Measurements from ENCODE around the gene EXOSC10.

Gene EXOSC10

GRCh38 chr1:11132563-11133293 lies 33.1 kb upstream of the EXOSC10 start:
- POLR2A ChIA-PET = interaction anchor here (0.6 kb wide), 1 partner anchor 29 kb away, joined by 3 read pairs; no protein-coding TSS in a partner anchor
- CTCF ChIA-PET = interaction anchor here (0.8 kb wide), 1 partner anchor 512 kb away, joined by 3 read pairs; no protein-coding TSS in a partner anchor
- TF ChIP-seq NFRKB (IDR thresholded peaks at IDR 0.05) (no peak), FOXM1 (IDR thresholded peaks at IDR 0.05; ENCODE audit: borderline replicate concordance) (no peak), CTBP1 (IDR thresholded peaks at IDR 0.05; ENCODE audit: borderline replicate concordance) (no peak), FOXA1 (IDR thresholded peaks at IDR 0.05) (no peak), BHLHE40 (IDR thresholded peaks at IDR 0.05; ENCODE audit: borderline replicate concordance) (no peak), SUZ12 (IDR thresholded peaks at IDR 0.05) (no peak), LEF1 (IDR thresholded peaks at IDR 0.05; ENCODE audit: borderline replicate concordance) (no peak), FOXK2 (IDR thresholded peaks at IDR 0.05) (no peak), TARDBP (IDR thresholded peaks at IDR 0.05) (no peak), HDGF (IDR thresholded peaks at IDR 0.05; ENCODE audit: borderline replicate concordance) (no peak), L3MBTL2 (conservative IDR thresholded peaks at IDR 0.05) (no peak), PKNOX1 (IDR thresholded peaks at IDR 0.05) (no peak), ELF4 (IDR thresholded peaks at IDR 0.05) (no peak), SP1 (IDR thresholded peaks at IDR 0.05) (no peak), ARNT (IDR thresholded peaks at IDR 0.05) (no peak), ZNF384 (IDR thresholded peaks at IDR 0.05) (no peak)
- no peak for DNase-seq (ENCODE audit: extremely low spot score)

- TF ChIP-seq FOXK2 (IDR thresholded peaks at IDR 0.05) = no peak
- no peak for TF ChIP-seq HDGF (IDR thresholded peaks at IDR 0.05; ENCODE audit: borderline replicate concordance)
- TF ChIP-seq CTBP1 (IDR thresholded peaks at IDR 0.05; ENCODE audit: borderline replicate concordance) = no peak
- TF ChIP-seq L3MBTL2 (conservative IDR thresholded peaks at IDR 0.05) = no peak
- no peak for TF ChIP-seq PKNOX1 (IDR thresholded peaks at IDR 0.05)
- no peak for TF ChIP-seq FOXM1 (IDR thresholded peaks at IDR 0.05; ENCODE audit: borderline replicate concordance)
- POLR2A ChIA-PET = no interaction called here
- CTCF ChIA-PET = no interaction called here
- no peak for DNase-seq (ENCODE audit: extremely low spot score)
These were observed 32.1 kb upstream of the EXOSC10 start for GRCh38 chr1:11131816-11132215.

- CTCF ChIA-PET = no interaction called here
- POLR2A ChIA-PET = no interaction called here
- no peak for TF ChIP-seq FOXM1 (IDR thresholded peaks at IDR 0.05; ENCODE audit: borderline replicate concordance)
- no peak for DNase-seq (ENCODE audit: extremely low spot score)
These were observed 30.7 kb upstream of the EXOSC10 start for GRCh38 chr1:11130406-11130805.

- ChIA-PET CTCF (no interaction called here), POLR2A (no interaction called here)
- no peak for DNase-seq (ENCODE audit: extremely low spot score)
- no peak for TF ChIP-seq ARNT (IDR thresholded peaks at IDR 0.05)
- no peak for TF ChIP-seq SUZ12 (IDR thresholded peaks at IDR 0.05)
- no peak for TF ChIP-seq SP1 (IDR thresholded peaks at IDR 0.05)
- no peak for TF ChIP-seq PKNOX1 (IDR thresholded peaks at IDR 0.05)
- TF ChIP-seq ELF4 (IDR thresholded peaks at IDR 0.05) = no peak
- no peak for TF ChIP-seq CTBP1 (IDR thresholded peaks at IDR 0.05; ENCODE audit: borderline replicate concordance)
- no peak for TF ChIP-seq FOXK2 (IDR thresholded peaks at IDR 0.05)
- no peak for TF ChIP-seq FOXA1 (IDR thresholded peaks at IDR 0.05)
- no peak for TF ChIP-seq FOXM1 (IDR thresholded peaks at IDR 0.05; ENCODE audit: borderline replicate concordance)
These were observed 30.2 kb upstream of the EXOSC10 start for GRCh38 chr1:11129649-11130390.

- CTCF ChIA-PET = interaction anchor here (0.6 kb wide), 1 partner anchor 92 kb away, joined by 3 read pairs; no protein-coding TSS in a partner anchor
- TF ChIP-seq ELF4 (IDR thresholded peaks at IDR 0.05) = no peak
- no peak for TF ChIP-seq SP1 (IDR thresholded peaks at IDR 0.05)
- no peak for TF ChIP-seq HDGF (IDR thresholded peaks at IDR 0.05; ENCODE audit: borderline replicate concordance)
- no peak for TF ChIP-seq CTBP1 (IDR thresholded peaks at IDR 0.05; ENCODE audit: borderline replicate concordance)
- TF ChIP-seq L3MBTL2 (conservative IDR thresholded peaks at IDR 0.05) = no peak
- TF ChIP-seq FOXA1 (IDR thresholded peaks at IDR 0.05) = no peak
- no peak for TF ChIP-seq SUZ12 (IDR thresholded peaks at IDR 0.05)
- no peak for TF ChIP-seq BHLHE40 (IDR thresholded peaks at IDR 0.05; ENCODE audit: borderline replicate concordance)
- TF ChIP-seq LEF1 (IDR thresholded peaks at IDR 0.05; ENCODE audit: borderline replicate concordance) = no peak
- no peak for TF ChIP-seq NFRKB (IDR thresholded peaks at IDR 0.05)
- no peak for TF ChIP-seq PKNOX1 (IDR thresholded peaks at IDR 0.05)
- POLR2A ChIA-PET = no interaction called here
These were observed 26.9 kb upstream of the EXOSC10 start for GRCh38 chr1:11126569-11126968.

More at GRCh38 chr1:11126569-11126968, 26.9 kb upstream of the EXOSC10 start:
- DNase-seq (ENCODE audit: extremely low spot score) = no peak

Measured in HEK293T (cell line).